ENCODE results near the gene IL16.

The IL16 gene

DNA sequence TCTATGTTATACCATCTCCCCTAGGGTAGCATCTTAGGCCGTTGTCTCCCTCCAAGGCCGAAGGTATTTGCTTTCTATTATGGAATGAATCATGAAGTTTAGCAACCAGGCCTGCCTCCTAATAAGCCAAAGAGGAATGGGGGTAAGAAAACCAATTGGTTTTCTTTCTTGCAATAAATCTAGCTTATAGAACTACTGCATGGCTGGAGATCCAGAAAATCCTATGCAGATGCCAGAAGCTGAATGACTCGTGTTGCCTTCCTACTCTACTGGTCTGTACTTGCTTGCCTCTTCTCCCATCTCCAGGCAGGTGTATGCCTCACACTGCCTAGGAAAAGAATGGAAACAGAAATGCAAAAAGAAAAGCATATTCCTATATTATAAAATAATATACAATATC lies 31.1 kb upstream of the IL16 start:
- DNase-seq (ENCODE audit: low read depth) = no peak
- TF ChIP-seq, protein P1, sequence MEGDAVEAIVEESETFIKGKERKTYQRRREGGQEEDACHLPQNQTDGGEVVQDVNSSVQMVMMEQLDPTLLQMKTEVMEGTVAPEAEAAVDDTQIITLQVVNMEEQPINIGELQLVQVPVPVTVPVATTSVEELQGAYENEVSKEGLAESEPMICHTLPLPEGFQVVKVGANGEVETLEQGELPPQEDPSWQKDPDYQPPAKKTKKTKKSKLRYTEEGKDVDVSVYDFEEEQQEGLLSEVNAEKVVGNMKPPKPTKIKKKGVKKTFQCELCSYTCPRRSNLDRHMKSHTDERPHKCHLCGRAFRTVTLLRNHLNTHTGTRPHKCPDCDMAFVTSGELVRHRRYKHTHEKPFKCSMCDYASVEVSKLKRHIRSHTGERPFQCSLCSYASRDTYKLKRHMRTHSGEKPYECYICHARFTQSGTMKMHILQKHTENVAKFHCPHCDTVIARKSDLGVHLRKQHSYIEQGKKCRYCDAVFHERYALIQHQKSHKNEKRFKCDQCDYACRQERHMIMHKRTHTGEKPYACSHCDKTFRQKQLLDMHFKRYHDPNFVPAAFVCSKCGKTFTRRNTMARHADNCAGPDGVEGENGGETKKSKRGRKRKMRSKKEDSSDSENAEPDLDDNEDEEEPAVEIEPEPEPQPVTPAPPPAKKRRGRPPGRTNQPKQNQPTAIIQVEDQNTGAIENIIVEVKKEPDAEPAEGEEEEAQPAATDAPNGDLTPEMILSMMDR (IDR thresholded peaks at IDR 0.05; ENCODE audit: low read length, missing control alignments) = no peak
- no peak overlapping the region for H3K4me3 ChIP-seq (replicated peaks; ENCODE audit: low read depth, low read length)

DNA sequence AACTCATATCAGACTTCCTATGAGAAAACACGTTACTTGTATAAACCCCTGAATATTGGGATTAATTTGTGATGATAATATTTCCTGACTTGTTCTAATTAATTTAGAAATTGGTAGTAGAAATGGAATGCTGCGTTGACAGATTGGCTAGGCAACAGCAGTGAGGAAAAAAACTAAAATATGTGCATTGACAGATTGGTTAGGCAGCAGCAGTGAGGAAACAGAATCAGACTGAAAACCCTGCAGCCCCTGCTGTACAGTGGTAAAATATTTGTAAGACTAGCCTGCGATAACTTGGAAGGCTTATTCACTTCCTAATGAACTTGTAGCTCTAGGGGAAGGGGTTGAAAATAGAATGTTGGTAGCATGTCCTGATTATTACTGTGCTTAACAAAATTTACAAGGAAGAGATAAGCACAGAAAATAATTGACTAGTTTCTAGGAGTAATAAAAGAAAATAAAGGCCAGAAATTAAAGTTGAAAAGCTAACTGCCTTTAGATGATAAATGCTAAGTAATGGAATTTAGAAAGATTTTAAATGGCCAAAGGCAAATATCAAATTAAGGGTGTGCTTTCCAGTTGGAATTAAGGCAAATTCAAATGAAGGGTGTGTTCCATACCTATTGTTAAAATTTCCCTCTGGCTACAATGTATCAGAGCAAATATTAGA lies 29.9 kb upstream of the IL16 start:
- H3K4me3 ChIP-seq (replicated peaks; ENCODE audit: low read depth, low read length) = no peak overlapping the region
- TF ChIP-seq, protein P1 (IDR thresholded peaks at IDR 0.05; ENCODE audit: low read length, missing control alignments) = no peak
- DNase-seq (ENCODE audit: low read depth) = no peak

DNA sequence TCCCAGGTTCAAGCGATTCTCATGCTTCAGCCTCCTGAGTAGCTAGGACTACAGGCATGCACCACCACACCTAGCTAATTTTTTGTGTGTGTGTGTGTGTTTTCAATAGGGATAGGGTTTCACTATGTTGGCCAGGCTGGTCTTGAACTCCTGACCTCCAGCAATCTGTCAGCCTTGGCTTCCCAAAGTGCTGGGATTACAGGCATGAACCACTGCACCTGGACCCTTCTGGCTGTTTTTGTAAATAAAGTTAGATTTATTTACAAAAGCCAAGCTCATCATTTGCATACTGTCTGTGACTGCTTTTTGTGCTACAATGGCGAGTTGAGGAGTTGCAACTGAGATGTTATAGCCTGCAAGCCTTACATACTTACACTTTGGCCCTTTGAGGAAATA lies 28.6 kb upstream of the IL16 start:
- TF ChIP-seq, protein P1 (IDR thresholded peaks at IDR 0.05; ENCODE audit: low read length, missing control alignments) = no peak
- H3K4me3 ChIP-seq (replicated peaks; ENCODE audit: low read depth, low read length) = no peak overlapping the region
- DNase-seq (ENCODE audit: low read depth) = no peak

DNA sequence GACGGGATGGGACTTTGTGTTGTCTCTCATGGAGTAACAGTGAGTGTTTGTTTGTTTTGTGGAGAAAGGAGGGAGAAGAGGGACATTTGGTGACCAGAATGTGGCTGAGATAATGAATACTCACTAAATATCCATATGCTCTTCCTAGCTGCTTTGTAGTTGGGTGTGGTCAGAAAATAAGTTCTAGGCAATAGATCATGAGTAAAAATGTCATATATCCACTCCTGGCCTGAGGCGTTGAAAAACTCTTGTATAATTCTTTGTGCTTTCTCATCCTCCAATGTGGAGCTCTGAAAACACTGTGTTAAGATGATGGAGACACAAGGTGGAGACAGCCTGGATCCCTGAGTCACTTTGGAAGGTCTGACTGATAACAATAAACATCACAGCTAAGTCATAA lies 28.0 kb upstream of the IL16 start:
- TF ChIP-seq, protein P1 (IDR thresholded peaks at IDR 0.05; ENCODE audit: low read length, missing control alignments) = no peak
- H3K4me3 ChIP-seq (replicated peaks; ENCODE audit: low read depth, low read length) = no peak overlapping the region
- no peak for DNase-seq (ENCODE audit: low read depth)

DNA sequence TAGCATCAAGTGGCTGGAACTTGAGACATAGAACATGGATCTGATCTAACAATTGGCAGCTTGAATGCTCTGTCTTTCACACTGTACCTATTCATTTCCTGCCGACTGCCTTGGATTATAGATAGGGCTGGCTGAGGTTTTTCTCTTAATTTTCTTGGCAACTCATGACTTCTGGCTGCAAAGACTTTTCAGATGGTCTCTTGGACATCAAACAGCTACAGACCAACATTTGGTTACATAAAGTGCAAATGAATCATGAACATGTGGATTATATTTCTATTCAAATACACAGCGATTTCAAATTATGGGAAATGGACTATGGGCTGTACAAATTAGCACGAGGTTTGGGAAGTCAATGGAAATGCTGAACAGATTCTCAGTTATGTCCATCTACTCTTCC lies 26.2 kb upstream of the IL16 start:
- TF ChIP-seq, protein P1 (IDR thresholded peaks at IDR 0.05; ENCODE audit: low read length, missing control alignments) = no peak
- no peak overlapping the region for H3K4me3 ChIP-seq (replicated peaks; ENCODE audit: low read depth, low read length)
- DNase-seq (ENCODE audit: low read depth) = no peak

DNA sequence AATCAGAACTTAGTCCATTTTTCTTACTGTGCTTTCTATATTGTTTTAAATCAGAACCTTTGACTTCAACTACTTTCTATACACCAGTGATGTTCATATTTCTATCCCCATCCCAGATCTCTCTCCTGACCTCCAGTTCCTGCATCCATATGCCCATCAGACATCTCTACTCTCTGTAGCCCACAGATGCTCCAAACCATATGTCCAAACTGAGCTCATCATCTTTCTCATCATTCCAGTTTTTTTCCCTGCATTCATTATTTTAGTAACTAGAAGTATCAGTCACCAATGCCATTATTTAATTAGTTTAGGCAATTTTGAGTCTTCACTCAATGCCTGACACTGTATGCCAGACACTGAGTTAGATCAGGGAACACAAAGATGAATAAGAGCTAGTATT lies 25.4 kb upstream of the IL16 start:
- TF ChIP-seq, protein P1 (IDR thresholded peaks at IDR 0.05; ENCODE audit: low read length, missing control alignments) = no peak
- no peak overlapping the region for H3K4me3 ChIP-seq (replicated peaks; ENCODE audit: low read depth, low read length)
- DNase-seq (ENCODE audit: low read depth) = no peak

DNA sequence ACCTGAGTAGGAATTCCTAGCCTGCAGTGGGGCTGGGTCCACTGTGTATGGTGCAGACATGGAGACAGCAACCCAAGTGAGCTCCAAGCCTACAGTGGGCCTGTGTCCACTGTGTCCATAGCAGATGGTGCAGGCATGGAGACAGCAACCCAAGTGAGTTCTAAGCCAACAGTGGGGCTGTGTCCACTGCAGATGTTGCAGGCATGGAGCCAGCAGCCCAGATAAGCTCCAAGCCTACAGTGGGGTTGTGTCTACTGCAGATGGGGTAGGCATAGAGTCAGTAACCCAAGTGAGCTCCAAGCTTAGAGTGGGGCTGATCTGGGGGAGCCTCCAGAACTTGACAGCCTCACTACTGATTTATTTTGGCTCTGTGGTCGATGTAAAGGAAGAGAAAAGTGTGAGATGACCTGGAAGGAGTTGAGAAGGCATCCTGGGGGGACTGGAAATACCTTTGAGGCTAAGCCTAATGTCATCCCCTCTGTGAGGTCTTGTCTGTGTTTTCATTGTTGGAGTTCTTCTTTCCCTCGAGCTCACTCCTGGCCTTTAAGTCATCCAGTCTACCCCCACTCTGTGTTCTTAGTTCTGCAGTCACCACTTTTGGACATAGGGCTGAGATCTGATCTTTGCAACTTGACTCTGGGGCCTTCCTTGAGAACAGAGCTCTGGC lies 22.4 kb upstream of the IL16 start:
- TF ChIP-seq, protein P1 (IDR thresholded peaks at IDR 0.05; ENCODE audit: low read length, missing control alignments) = no peak
- no peak for DNase-seq (ENCODE audit: low read depth)
- no peak overlapping the region for H3K4me3 ChIP-seq (replicated peaks; ENCODE audit: low read depth, low read length)

Data from fibroblast of pulmonary artery (primary cell).